Activated naive CD4-positive, alpha-beta T cell treated with Interleukin-2 at 50 U/mL for 16 hours (primary cell): ENCODE measurements around the gene DCBLD1.
"Not testable (repeated sequence)": the region's sequence is repeated elsewhere in the genome, so short reads cannot be mapped to it uniquely, and the experiment has no call there.

Experiments
- DNase-seq: peaks from one replicate; pipeline ENCODE4 v3.0.0-alpha.2; 2020

Gene DCBLD1

DNA sequence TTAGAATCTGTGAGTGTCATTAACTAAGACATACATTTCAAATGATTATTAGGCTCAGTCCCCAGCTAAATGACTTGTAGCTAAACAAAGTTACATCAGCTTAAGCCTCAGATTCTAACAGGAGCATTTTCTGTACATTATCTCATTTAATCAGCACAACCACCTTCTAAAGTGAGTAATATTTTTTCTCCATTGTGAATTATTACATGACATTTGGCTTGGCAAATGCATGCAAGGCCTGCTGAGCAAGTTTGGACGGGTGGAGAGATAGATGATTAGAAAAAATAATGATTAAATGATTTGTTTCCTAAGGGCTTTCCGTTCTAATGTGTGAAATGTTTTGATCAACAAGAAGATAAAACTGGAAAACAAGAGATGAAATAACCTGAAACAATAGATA, 20.7 kb downstream of the DCBLD1 start:
- DNase-seq, result no peak

DNA sequence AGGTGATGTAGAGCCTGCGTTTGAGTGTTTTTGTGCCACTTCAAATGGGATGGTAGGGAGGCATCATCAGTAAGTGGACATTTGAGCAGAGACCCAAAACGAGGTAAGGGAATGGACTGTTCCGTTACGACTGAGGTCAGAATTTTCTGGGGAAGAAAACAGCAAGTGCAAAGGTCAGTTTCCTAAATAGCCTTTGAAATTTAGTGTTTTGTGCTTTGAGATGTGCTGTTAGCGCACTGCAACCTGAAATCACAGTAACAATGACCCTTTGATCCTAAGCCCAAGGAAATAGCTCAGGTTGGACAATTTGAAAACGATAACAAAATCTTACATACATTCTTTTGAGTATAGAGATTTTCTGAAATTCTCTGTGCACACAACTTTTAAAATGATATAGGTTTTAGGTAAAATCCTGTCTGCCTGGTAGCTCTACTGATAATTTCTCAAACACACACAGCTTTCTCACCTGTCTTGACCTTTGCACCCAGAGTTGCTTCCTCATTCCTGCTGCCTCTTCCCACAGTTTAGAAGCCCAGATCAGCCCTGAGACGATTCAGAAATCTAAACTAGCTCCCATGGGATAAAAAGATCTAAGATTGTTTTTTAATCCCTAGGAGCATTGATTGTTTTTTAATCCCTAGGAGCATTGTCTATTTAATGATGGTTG, 22.1 kb downstream of the DCBLD1 start:
- DNase-seq, result no peak

DNA sequence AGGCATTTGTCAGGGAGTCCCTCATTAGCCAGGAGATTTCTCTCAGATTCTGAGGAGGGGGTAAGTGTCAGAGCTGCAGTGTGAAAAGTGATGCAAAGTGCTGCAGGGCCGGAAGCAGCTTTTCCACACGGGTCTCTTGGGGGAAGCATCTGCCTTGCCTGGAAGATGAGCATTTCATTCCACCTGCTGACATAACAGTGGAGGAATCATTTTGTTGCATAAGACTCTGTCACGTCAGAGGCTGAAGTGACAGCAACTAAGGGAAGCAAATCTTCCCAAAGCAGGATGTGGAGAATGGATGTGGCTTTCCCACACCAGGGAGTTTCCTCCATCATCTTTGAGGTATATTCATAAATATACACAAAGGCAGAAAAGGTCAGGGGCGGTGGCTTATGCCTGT, 22.8 kb downstream of the DCBLD1 start:
- DNase-seq, result no peak

DNA sequence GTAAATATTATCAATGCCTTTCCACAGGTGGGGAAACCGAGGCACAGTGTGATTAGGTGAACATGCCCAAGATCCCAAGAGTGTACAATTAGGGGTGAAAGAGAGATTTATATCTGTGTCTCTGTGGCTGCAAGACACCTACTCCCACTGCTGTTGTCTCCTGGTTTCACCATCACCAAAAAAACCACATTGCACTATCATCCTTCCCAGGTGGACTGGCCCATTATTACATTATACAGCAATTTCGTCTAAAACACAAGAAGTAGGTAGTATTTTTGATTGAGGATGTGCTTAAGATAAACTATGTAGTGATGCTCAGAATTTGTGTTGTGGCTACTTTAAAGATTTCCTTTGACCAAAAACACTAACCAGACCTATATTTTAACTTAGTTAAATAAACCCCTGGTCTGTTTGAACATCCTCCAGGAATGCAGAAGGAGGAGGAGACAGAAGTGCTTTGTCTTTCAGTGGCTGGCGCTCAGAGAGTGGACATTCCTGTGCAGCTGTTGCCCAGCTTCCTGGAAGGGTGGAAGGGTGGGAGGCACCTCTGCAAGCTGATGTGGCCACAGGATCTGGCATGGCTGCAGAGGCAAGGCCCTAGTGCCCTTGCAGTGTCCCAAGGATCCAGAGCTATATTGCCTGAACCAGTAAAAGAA, 23.8 kb downstream of the DCBLD1 start:
- DNase-seq, result no peak

DNA sequence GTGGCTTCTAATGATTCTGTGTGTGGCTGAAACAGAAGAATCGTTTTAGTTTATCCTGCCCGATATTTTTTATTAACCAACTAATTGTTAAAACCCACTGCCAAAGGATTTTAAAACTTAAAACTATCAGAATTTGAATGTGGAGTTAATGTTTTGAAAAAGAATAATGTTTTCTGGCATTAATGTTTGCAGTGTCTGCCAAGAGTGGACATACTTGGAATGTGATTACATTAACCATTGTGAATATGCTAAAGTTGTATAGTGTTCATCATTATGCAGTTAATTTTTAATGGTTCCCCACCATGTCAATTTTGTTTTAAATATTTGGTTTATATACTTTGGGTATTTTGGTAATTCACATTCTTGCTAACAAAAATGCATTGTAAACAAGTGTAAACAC, 24.4 kb downstream of the DCBLD1 start:
- no peak for DNase-seq

DNA sequence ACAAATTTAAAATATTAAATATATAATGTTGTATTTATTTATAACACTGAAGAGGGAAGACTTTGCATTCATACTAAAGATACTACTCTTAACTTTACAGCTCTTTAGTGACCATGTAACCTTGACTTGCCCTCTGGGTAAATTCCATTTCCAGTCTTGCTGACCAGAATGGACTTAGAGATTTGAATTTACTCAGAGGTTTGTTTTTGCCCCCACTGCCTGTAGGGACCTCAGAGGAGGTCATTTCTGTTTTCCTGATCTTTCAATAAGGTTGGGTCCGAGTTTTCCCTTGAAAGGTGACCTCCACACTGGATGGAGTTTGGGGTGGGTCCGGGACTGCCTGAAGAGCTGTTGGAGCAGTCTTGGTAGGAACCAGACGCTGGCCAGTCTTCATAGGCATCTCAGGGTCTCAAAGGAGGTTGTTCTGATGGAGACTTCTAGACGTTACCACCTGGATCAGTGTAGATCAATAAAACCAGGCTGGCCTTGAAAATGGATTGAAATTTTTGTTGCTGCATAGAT, 26.0 kb downstream of the DCBLD1 start:
- DNase-seq, result no peak

DNA sequence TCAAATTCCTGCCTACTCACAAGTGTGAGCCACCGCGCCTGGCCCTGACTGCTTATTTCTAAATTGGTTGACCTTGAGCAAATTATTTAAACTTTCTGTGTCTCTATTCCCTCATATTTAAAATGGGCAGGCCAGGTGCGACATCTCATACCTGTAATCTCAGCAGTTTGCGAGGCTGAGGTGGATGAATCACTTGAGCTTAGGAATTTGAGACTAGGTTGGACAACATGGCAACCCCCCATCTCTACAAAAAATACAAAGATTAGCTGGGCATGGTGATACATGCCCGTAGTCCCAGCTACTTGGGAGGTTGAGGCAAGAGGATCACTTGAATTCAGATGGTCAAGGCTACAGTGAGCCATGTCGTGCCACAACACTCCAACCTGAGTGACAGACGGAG, 26.5 kb downstream of the DCBLD1 start:
- no peak for DNase-seq

DNA sequence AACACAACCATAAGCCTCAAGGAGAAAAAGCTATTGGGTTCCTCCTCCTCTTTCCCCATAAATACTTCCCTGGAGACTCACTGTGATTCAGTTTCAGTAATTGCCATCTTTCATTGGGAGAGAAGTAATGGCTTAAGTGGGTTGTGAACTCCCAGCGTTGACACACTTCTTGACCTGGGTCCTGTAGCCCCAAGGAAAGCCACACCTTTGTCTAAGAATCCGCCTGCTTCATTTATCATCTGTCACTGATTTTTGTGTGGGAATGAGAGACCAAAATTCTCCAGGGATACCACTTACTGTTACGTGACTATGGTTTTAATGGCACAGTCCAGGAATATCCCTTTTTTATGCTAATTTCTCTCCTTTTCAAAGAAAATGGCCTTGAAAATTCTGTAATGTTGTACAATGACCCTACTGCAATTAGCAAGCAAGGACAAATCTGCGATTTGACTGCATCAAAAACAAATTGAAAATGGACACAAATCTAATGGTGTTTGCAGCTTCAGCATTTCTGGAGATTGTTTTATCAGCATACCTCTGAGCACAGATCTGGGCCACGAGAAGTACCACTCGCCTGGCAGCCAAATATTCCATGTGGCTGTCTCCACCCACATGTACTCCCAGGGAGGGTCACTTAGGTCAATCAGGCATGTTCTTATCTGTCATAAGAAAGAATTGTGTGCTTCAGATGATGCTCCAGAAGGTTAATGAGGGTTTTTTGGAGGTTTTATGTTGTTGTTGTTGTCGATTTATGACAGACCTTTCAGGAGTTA, 29.8 kb downstream of the DCBLD1 start:
- DNase-seq, result no peak

DNA sequence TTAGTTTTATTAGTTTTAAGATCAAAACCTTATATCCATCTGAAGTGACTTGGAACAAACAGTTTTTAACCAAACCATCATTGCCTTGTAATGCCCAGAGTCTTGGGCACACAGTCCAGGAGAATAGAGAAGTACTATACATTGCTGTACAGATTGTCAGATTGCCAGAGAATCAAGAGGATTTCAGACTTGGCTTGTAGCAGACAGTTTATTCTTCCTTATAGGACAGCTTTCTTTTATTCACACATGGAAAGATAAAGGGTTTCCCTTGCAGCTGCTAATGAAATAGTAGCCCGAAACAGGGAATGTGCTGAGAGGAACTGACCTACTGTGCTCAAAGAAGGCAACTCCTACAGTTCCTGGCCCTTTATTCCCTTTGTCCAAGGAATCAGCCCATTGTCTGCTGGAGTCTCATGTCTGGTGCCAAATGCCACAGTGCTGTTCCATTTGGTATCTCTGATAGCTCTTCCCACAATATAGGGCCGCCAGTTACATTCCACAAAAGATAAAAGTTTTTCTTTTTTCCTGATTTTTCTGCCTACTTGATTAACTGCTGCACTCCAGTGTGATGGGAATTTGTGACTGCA, 30.6 kb downstream of the DCBLD1 start:
- no peak for DNase-seq

DNA sequence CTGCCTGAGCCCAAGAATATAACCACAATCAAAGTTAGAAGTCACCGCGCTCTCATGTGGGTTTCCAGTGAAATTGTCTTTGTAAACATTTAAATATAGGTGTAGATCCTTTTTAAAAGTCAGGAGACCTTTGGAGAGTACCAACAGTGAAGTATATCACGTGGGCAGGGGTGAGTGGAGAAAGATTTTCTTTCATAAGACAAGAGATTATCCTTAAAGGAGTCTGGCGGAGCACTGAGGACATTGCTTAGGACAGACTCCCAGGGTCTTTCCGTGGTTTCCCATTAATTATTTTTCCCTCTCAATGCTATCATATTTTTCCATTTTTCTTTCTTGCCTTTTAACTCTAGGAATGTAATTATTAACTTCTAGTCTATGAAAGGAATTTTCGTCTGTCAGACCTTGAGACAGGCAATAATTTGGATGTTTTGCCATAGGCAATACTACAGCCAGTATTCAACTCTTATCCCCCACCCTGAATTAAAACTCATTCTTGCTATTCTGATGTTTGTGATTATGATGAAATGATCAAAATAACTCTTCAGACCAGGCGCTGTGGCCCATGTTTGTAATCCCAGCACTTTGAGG, 31.4 kb downstream of the DCBLD1 start:
- no peak for DNase-seq

DNA sequence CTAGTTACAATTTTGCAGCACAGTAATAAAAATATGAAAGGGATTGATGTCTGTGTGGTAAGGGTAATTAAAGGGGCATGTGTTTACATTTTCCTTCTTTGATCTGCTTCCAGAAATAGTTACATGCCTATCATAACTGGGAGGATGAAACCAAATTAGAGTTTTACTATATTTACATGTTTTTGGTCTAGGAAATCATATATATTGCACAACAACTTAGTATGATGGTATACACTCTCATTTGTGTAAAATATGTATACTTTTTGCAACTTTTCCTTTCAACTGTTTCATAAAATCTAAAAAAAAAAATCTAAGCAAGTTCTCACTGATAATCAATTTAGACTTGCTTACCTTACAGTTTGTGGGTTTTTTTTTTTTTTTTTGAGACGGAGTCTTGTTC, 32.2 kb downstream of the DCBLD1 start:
- DNase-seq, result no peak

DNA sequence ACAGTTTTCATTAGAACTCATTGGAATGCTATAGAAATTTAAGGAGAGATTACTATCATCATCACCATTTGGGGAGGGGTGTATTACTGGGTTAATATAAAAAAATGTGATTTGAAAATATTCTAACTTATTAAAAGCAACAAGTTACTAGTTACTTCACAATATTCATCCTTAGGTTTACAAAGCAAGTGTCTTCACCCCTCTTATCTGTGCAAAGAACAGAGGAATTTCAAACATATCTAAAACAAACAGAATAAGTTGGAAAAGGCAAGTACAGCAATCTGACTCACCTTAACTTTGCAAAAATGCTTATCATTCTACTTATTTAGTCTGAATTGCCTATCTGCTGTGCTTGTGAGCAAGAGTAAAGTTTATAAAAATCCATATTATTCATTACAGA, 32.9 kb downstream of the DCBLD1 start:
- DNase-seq, result no peak

DNA sequence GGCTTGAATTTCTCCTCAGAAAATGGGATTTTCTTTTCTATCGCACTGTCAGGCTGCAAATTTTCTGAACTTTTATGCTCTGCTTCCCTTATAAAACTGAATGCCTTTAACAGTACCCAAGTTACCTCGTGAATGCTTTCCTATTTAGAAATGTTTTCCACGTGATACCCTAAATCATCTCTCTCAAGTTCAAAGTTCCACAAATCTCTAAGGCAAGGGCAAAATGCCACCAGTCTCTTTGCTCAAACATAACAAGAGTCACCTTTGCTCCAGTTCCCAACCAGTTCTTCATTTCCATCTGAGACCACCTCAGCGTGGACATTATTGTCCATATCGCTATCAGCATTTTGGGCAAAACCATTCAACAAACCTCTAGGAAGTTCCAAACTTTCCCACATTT, 35.5 kb downstream of the DCBLD1 start:
- DNase-seq, result not testable (repeated sequence)

DNA sequence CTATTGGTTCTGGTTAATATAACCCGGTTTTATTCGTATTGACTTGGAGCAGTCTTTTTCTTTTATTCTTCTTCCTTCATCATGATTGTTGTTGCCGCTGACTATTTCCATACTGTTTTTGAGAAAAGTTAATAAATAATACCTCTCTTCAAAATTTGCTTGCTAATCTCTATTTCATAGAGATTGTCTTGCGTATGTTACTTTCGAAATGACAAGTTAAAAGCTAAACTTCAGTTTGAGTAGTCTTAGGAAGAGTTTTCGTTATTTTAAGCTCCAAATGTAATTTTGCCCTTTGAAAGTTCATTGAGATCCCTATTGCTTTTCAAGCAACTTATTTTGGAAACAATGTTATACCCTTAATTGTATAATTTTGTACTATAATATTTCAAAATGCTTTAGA, 36.4 kb downstream of the DCBLD1 start:
- DNase-seq, result no peak

DNA sequence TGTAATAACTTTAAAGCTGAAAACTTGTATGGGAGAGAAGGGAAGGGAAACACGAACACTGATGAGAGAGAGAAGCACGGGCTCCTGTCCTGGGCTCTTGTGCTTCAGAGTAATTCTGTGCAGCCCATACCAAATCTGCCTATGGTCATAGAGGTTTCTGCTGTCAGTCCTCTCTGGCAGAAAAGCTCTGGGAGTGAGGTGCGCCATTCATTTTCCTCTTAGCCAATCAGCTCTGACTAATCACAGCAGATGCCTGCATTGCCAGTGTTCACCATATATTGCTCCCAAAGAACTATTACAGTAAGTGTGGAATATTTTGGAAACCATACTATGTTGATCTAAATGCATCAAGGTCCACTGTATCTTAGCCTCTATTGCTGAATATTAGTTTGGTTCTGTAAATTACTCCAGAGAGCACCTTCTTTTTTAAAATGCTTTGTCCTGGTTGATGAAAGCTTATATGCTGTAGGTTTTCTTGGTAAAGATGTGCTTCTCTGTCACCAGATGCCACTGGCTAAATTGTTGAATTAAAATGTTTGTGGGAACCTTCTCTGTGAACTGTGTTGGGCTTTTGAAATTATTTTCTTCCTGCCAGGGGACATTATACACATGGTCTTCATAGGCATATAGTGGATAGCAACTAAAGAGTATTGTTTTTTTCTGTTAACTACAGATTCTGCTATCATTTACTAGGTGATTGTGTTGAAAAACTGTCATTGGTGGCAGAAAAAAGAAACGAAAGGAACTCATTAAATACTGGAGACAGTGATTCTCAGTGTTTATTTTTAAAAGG, 38.3 kb downstream of the DCBLD1 start:
- no peak for DNase-seq

DNA sequence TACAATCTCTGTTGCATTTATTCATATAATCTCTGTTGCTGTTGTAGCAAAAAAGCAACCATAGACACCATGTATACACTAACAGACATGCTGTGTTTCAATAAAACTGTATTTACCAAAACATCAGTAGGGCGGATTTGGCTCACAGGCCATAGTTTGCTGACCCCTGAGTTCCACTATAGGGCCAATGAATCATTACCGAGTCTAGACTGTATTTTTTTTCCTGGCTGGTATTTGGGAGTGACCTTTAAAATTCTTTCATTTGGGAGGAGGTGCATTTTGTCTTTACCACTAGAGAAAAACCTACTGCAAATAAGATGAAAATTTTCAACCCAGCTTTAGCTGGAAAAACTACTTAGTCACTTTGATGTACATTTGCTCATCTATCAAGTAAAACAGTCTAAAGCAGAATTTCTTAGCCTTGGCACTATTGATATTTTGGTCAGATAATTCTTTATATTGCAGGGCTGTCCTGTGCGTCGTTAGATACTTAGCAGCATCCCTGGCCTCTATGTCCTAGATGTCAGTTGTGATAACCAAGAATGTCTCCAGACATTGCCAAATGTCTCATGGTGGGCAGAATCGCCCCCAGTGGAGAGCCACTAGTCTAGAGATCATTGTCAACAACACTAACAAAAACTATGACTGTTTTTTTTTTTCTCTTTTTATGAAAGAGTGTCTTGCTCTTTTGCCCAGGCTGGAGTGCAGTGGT, 39.5 kb downstream of the DCBLD1 start:
- no peak for DNase-seq

DNA sequence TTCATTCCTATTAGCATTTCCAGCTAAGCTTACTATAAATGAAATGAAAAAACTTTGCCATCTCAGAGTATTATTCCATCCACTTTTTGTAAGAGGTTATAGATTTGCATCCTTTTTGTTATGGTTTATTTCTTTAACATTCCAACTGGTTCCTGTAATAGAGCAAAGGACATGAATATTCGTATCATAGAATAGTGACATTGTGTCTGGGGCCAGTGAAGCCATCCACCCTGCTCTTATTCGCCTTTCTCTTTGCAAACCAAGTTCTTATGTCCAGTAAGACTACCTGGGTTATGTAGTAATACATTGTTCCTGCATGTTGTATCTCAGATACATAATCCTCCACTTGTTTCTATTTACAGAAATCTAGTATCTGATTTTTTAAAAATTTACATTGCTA, 43.1 kb downstream of the DCBLD1 start:
- DNase-seq, result no peak

DNA sequence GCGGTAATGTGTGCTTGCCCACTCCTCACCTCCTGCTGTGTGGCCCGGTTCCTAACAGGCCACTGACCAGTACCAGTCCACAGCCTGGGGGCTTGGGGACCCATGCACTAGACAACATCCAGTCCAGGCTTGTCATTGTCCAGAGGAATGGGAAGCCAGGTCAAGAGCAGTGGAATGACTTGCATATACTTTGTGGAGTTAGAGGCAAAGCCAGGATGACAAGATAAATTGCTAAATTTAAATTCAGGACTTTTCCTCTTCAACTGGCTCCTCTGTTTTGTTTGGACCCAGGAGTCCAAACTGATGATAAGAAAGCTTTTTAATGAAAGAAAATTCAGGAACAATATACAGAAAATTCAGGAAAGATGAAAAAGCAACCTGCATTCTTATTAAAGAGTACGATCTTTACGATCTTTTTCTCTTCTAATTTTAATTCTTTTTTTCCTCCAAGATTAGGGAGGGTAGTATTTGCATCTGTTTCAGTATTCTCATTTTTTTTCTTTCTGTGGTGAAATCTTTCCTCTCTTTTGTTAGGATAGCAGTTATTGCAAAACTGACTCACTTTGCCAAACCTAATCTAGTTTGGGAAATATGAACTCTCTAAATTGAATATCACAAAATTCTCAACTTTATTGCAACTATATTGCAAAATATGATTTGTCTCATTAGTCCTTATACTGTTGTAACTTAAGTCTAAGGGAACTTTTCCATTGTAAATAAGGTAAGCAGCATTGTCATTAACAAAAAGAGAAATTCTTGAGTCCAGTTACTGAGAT, 48.2 kb downstream of the DCBLD1 start:
- no peak for DNase-seq

DNA sequence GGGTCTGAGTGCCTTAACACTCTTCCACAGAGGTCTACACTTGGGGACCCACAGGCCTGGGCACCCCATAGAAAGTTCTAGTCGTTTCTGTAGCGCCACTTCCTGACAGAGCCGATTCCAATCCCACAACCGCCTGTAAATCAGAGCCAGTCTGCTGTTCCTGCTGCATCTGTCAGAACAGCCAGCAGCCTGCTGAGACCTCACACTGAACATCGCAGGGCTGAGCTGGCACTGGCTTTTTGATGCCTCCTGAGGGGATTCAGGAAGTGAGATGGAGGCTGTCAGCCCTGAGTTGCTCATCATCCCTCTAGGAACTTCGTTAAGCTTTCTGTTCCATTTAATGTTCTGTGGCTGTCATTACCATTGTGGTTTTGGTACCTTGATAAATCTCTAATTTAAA, 48.9 kb downstream of the DCBLD1 start:
- DNase-seq, result no peak

DNA sequence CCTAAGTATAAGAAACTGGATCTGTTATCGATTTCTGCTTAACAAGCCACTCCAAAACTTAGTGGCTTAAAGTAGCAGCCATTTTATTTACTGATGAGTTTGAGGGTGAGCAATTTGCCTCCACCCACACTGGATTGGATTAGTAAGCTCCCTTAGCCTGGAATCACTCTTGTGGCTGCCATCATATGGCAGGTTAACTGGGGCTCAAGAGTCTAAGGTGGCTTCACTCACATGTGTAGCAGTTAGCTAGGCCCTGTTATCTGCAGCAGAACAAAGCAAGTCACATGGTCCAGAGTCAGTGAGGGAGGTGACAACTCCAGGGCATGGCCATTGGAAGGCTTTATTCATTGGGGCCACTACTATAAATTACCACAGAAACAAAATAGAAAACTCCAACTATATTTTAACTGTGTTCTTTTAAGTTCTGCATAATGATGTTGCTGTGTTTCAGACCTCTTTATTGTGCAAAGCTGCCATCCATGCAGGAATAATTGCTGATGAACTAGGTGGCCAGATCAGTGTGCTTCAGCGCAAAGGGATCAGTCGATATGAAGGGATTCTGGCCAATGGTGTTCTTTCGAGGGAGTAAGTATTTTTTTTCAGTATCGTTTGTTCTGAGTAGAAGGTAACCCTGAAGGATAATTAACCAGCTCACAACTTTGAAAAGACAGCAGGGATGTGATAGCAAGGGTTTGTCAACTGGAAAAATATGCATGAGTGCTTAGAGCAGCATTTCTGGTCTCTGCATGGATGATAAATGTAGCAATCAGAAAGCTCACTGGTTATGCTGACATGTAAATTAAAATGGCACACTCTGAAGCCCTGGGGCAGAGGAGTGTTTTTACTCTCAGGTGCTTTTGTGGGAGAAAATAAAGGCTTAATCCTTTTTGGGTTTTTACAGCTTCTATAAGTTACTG, 49.6 kb downstream of the DCBLD1 start:
- no peak for DNase-seq
